GM12801 (cell line): ENCODE measurements around the gene PCTP.

Source experiments
- TF ChIP-seq, protein P1 (sequence below): IDR thresholded peaks from one replicate; pipeline ENCODE4 v1.5.1; 2011; ENCODE audit warnings: control low read depth; ENCODE audit not compliant: insufficient read length; ENCODE audit errors: extremely low read depth

PCTP gene

DNA sequence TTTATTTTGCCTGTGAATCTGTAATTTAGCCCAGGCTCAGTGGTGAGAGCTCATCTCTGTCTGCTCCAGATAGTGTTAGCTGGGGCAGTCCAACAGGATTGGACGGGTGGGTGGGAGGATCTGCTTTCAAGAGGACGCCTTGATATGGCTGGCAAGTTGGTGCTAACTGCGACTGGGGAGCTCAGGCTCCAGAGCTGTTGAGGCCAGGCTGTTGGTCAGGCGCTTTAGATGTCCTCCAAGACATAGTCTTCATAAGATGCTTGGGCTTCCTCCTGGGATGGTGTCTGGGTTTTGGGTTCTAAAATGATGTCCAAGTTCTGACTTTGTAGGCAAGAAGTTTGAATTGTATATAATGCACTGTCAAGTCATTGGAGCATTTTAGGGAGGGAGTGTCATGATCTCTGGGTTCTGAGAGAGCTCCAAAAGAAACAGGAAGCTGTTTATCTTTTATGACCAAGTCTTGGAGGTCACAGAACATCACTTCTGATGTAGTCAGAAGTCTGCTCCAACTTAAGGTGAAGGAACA lies 12.8 kb upstream of the PCTP start:
- TF ChIP-seq, protein P1, sequence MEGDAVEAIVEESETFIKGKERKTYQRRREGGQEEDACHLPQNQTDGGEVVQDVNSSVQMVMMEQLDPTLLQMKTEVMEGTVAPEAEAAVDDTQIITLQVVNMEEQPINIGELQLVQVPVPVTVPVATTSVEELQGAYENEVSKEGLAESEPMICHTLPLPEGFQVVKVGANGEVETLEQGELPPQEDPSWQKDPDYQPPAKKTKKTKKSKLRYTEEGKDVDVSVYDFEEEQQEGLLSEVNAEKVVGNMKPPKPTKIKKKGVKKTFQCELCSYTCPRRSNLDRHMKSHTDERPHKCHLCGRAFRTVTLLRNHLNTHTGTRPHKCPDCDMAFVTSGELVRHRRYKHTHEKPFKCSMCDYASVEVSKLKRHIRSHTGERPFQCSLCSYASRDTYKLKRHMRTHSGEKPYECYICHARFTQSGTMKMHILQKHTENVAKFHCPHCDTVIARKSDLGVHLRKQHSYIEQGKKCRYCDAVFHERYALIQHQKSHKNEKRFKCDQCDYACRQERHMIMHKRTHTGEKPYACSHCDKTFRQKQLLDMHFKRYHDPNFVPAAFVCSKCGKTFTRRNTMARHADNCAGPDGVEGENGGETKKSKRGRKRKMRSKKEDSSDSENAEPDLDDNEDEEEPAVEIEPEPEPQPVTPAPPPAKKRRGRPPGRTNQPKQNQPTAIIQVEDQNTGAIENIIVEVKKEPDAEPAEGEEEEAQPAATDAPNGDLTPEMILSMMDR = no peak

DNA sequence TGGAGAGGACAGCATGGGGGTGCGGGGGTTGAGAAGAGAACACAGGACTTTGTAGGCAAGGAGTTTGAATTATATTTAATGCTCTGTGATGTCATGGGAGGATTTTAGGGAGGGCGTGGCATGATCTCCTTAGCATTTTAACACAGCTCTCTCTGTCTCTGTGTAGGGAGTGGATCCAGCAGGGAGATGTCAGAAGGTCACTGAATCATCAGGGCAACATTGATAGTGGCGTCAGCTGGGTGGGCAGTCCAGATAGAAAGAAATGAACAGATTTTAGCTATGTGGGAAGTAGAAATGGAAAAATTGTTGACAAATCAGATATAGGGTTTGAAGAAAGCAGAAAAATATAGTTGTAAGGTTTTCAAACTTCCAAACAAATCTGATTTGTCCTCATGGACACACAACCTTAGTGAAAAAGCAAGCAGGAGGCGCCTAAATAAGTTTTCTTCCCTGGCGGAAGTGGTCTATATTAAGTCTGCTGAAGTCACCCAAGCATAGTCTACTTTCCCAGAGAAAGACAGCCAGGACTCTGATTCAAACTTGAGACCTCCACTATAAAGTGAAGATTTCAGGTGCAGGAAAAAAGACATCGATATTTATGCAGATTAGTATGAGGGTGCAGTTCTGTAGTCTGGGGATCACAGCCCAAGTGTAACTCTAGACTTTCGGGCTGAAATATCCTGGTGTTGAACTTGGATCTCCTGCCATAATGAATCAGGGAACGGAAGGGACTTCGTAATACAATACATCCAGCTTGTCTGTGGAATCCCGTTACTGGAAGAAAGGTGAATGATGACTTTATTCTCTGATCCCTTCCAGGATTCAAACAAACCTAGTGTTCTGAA lies 10.1 kb upstream of the PCTP start:
- TF ChIP-seq, protein P1 = no peak

GRCh38 chr17:55741356-55741700 lies 9.5 kb upstream of the PCTP start:
- TF ChIP-seq, protein P1 = no peak

DNA sequence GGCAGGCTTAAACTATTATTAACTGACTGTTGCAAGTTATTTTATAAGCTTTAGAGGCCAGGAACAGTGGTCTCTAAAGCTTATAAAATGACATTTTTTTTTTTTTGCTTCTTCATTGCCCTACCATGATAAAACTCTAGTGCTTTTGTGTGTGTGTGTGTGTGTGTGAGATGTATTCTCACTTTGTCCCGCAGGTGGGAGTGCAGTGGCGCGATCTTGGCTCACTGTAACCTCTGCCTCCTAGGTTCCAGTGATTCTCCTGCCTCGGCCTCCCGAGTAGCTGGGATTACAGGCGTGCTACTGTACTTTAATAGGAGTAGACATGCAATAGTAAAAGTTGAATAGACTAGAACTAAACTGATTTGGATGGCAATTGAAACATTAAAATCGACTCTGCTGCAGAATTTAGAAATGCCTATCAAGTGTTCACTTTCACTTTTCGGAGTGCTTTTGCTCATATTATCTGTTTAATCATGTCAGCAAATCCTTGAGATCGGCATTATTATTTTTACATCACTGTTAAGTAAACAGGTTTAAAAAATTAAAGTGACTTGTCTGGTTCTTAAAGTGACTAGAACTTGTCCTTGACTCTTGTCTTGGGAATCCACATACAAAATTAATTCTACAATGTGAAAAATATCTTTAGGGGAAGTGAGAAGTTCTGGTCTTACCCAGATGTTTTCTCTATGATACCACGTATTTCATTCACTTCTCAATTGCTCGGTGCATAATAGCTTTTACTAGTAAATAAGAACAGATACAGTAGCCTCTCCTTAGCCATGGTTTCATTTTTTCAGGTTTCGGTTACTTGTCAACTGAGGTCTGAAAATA lies 8.4 kb upstream of the PCTP start:
- TF ChIP-seq, protein P1 = no peak

- TF ChIP-seq, protein P1 = no peak
These were observed 7.7 kb upstream of the PCTP start for GRCh38 chr17:55743103-55743679.

- TF ChIP-seq, protein P1 = no peak
These were observed 5.6 kb upstream of the PCTP start for GRCh38 chr17:55745258-55745657.

- TF ChIP-seq, protein P1 = no peak
These were observed 4.4 kb upstream of the PCTP start for GRCh38 chr17:55746466-55746865.
